HG03469 (cell line): Measurements from ENCODE around the gene OSBPL9.
"Not testable (repeated sequence)": the region's sequence is repeated elsewhere in the genome, so short reads cannot be mapped to it uniquely, and the experiment has no call there.

Source experiments
- ATAC-seq: cut with Tn5 transposase; IDR thresholded peaks from one replicate; pipeline ENCODE4 v1.9.1; 2021; ENCODE audit warnings: mild to moderate bottlenecking, moderate library complexity, moderate number of reproducible peaks; ENCODE audit not compliant: unreplicated experiment

The OSBPL9 gene

GRCh38 chr1:51768971-51769588 lies 152.2 kb downstream of the OSBPL9 start:
- ATAC-seq, result no peak

- no peak for ATAC-seq
Measured at GRCh38 chr1:51776408-51776807, 159.5 kb downstream of the OSBPL9 start.

- no peak for ATAC-seq
Measured at GRCh38 chr1:51780927-51781326, 164.0 kb downstream of the OSBPL9 start.

GRCh38 chr1:51784997-51785421 lies 168.1 kb downstream of the OSBPL9 start:
- ATAC-seq, result no peak

- no peak for ATAC-seq
Measured at GRCh38 chr1:51788938-51789337, 172.0 kb downstream of the OSBPL9 start.

- no peak for ATAC-seq
Measured at GRCh38 chr1:51789342-51789741, 172.4 kb downstream of the OSBPL9 start.

GRCh38 chr1:51790385-51790784 lies 173.5 kb downstream of the OSBPL9 start:
- ATAC-seq, result no peak

GRCh38 chr1:51791888-51792287 lies 175.0 kb downstream of the OSBPL9 start:
- no peak for ATAC-seq

- no peak for ATAC-seq
Measured at GRCh38 chr1:51792864-51793263, 176.0 kb downstream of the OSBPL9 start.

GRCh38 chr1:51794260-51794659 lies 177.4 kb downstream of the OSBPL9 start:
- no peak for ATAC-seq

GRCh38 chr1:51794868-51795267 lies 178.0 kb downstream of the OSBPL9 start:
- ATAC-seq, result no peak

GRCh38 chr1:51799372-51799771 lies 182.5 kb downstream of the OSBPL9 start:
- no peak for ATAC-seq

- no peak for ATAC-seq
Measured at GRCh38 chr1:51814513-51814912, 197.6 kb downstream of the OSBPL9 start.

GRCh38 chr1:51818487-51818886 lies 201.6 kb downstream of the OSBPL9 start:
- no peak for ATAC-seq

GRCh38 chr1:51819021-51819420 lies 202.1 kb downstream of the OSBPL9 start:
- ATAC-seq, result not testable (repeated sequence)

- no peak for ATAC-seq
Measured at GRCh38 chr1:51819810-51820209, 202.9 kb downstream of the OSBPL9 start.

- no peak for ATAC-seq
Measured at GRCh38 chr1:51829058-51829457, 212.2 kb downstream of the OSBPL9 start.

- no peak for ATAC-seq
Measured at GRCh38 chr1:51833700-51834099, 216.8 kb downstream of the OSBPL9 start.

GRCh38 chr1:51837243-51837642 lies 220.4 kb downstream of the OSBPL9 start:
- ATAC-seq, result no peak
